Smooth muscle cell (in vitro differentiated cells): ENCODE measurements around the gene FAM187B. TPM values are rescaled to one million over a fixed set of nuclear protein-coding genes. Genes with fewer than 3 reads are reported as not detected.

ENCODE experiments used
- DNase-seq: peaks from one replicate; lab custom pipeline; 2025; ENCODE audit not compliant: unreplicated experiment; lab: John Stamatoyannopoulos, UW
- H2AFZ ChIP-seq: fragments of 200-600 bp; sonication (generic); 2 replicates; pipeline ENCODE4 v1.6.0; 2016; ENCODE audit warnings: antibody characterized with exemption, low read depth, mild to moderate bottlenecking
- H3F3A ChIP-seq: fragments of 200-600 bp; sonication (generic); 2 replicates; pipeline ENCODE4 v1.6.0; 2017; ENCODE audit warnings: antibody characterized with exemption, low read depth
- H3K27ac ChIP-seq: fragments of 200-600 bp; sonication (generic); 2 replicates; pipeline ENCODE4 v1.5.1; 2016; ENCODE audit warnings: low read depth, mild to moderate bottlenecking
- H3K27me3 ChIP-seq: fragments of 200-600 bp; sonication (generic); 2 replicates; pipeline ENCODE4 v1.6.1; 2016; ENCODE audit warnings: low read depth, mild to moderate bottlenecking
- H3K36me3 ChIP-seq: fragments of 200-600 bp; sonication (generic); 2 replicates; pipeline ENCODE4 v1.5.1; 2016; ENCODE audit warnings: low read depth
- H3K4me1 ChIP-seq: fragments of 200-600 bp; sonication (generic); 2 replicates; pipeline ENCODE4 v1.5.1; 2016; ENCODE audit warnings: low read depth
- H3K4me2 ChIP-seq: fragments of 200-600 bp; sonication (generic); 2 replicates; pipeline ENCODE4 v1.6.0; 2016; ENCODE audit warnings: mild to moderate bottlenecking
- H3K4me3 ChIP-seq: fragments of 200-600 bp; sonication (generic); 2 replicates; pipeline ENCODE4 v1.5.1; 2016; ENCODE audit warnings: mild to moderate bottlenecking
- H3K79me2 ChIP-seq: fragments of 200-600 bp; sonication (generic); 2 replicates; pipeline ENCODE4 v1.6.0; 2016; ENCODE audit warnings: low read depth, mild to moderate bottlenecking
- H3K9ac ChIP-seq: fragments of 200-600 bp; sonication (generic); 2 replicates; pipeline ENCODE4 v1.6.0; 2016; ENCODE audit warnings: low read depth
- H3K9me3 ChIP-seq: fragments of 200-600 bp; sonication (generic); replicated peaks from 2 replicates; pipeline ENCODE4 v1.5.1; 2016; ENCODE audit warnings: low read depth
- H4K20me1 ChIP-seq: fragments of 200-600 bp; sonication (generic); 2 replicates; pipeline ENCODE4 v1.6.0; 2016; ENCODE audit warnings: low read depth
- CTCF ChIP-seq: fragments of 200-600 bp; sonication (generic); IDR thresholded peaks from 2 replicates; pipeline ENCODE4 v1.5.1; 2017; ENCODE audit warnings: borderline replicate concordance, mild to moderate bottlenecking, antibody characterized with exemption; ENCODE audit not compliant: insufficient read depth, poor library complexity, severe bottlenecking
- WGBS: methylation state at CpG from one replicate; pipeline ENCODE4 v1.1.7; 2016; ENCODE audit warnings: low lambda C conversion rate; 5-methylcytosine and 5-hydroxymethylcytosine counted together
- polyA plus RNA-seq: library from polyadenylated mRNA; unstranded; fragments of >200 nt; fragmentation: Nextera tagmentation; extraction: Ambion mirVana; gene quantifications from 2 replicates; pipeline ENCODE4 v1.2.1, GENCODE V29; 2016
- total RNA-seq: library from RNA; depleted of rRNA; stranded (reverse); fragments of >200 nt; gene quantifications from 2 replicates; pipeline ENCODE4 v1.2.3, GENCODE V29; 2014

The FAM187B gene
- total and polyA plus RNA-seq, 2 experiments from 2014 or later: not detected

GRCh38 chr19:35184267-35184666 is 44.3 kb downstream of the FAM187B start:
- H3K79me2 ChIP-seq: no peaks in the 10 kb centered on the region

DNA sequence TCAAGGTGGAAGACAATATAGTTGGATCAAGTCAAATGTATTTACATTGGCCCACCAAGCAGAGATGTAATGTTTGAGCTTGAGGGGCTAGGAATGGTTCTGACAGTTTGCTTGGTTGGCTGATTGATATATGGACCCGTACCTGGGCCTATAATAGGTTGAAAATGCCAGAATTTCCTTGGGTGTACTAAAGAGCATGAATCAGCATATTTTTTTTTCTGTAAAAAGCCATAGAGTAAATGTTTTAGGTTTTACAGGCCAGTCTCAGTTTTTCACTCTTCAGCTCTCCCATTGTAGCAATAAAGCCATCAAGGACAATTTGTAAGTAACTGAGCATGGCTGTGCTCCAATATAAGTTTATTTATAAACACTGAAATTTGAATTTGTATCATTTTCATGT is 47.2 kb downstream of the FAM187B start:
- WGBS: 86% methylated on average over 1 of the region's 1 CpG
- Histone ChIP-seq H2AFZ (no peak overlapping the region), H3K36me3 (no peaks in the 10 kb centered on the region)

More at GRCh38 chr19:35184267-35184666, 44.3 kb downstream of the FAM187B start:
- WGBS: 67% methylated on average over 1 of the region's 1 CpG
- no peak overlapping the region for H2AFZ ChIP-seq
- no peak overlapping the region for H3K4me3 ChIP-seq
- no peaks in the 10 kb centered on the region for H3K27me3 ChIP-seq
- H3F3A ChIP-seq: no peaks in the 10 kb centered on the region
- TF ChIP-seq CTCF: no peak
- no peak overlapping the region for H3K27ac ChIP-seq
- no peaks in the 10 kb centered on the region for H4K20me1 ChIP-seq
- H3K36me3 ChIP-seq: no peaks in the 10 kb centered on the region
- no peaks in the 10 kb centered on the region for H3K4me1 ChIP-seq
- no peak overlapping the region for H3K9ac ChIP-seq
- no peaks in the 10 kb centered on the region for H3K9me3 ChIP-seq
- no peak for DNase-seq
- H3K4me2 ChIP-seq: no peak overlapping the region

GRCh38 chr19:35179830-35180229 is 48.7 kb downstream of the FAM187B start:
- 86% methylated on average over 3 of the region's 3 CpGs for WGBS
- no peak overlapping the region for H3K4me2 ChIP-seq
- no peaks in the 10 kb centered on the region for H3K27me3 ChIP-seq
- no peak for DNase-seq
- no peak for TF ChIP-seq CTCF
- no peaks in the 10 kb centered on the region for H3F3A ChIP-seq
- no peaks in the 10 kb centered on the region for H3K4me1 ChIP-seq
- no peak overlapping the region for H3K9ac ChIP-seq
- no peak overlapping the region for H3K27ac ChIP-seq
- H3K4me3 ChIP-seq: no peak overlapping the region
- no peak overlapping the region for H2AFZ ChIP-seq
- no peaks in the 10 kb centered on the region for H3K36me3 ChIP-seq
- H3K79me2 ChIP-seq: no peaks in the 10 kb centered on the region
- no peaks in the 10 kb centered on the region for H4K20me1 ChIP-seq
- H3K9me3 ChIP-seq: no peaks in the 10 kb centered on the region

More for the DNA sequence above, 47.2 kb downstream of the FAM187B start:
- Histone ChIP-seq H3K79me2 (no peaks in the 10 kb centered on the region), H3K4me3 (no peak overlapping the region), H3K4me1 (no peaks in the 10 kb centered on the region), H4K20me1 (no peaks in the 10 kb centered on the region), H3F3A (no peaks in the 10 kb centered on the region), H3K27me3 (no peaks in the 10 kb centered on the region), H3K9ac (no peak overlapping the region), H3K27ac (no peak overlapping the region), H3K4me2 (no peak overlapping the region), H3K9me3 (no peaks in the 10 kb centered on the region)
- no peak for DNase-seq
- no peak for TF ChIP-seq CTCF

- Histone ChIP-seq H3K36me3 (no peaks in the 10 kb centered on the region), H3K9me3 (no peaks in the 10 kb centered on the region), H3K79me2 (no peaks in the 10 kb centered on the region), H2AFZ (no peak overlapping the region), H3K4me2 (no peak overlapping the region), H3K4me1 (no peaks in the 10 kb centered on the region), H3K27me3 (no peaks in the 10 kb centered on the region), H3K4me3 (no peak overlapping the region), H3F3A (no peaks in the 10 kb centered on the region), H4K20me1 (no peaks in the 10 kb centered on the region), H3K27ac (no peak overlapping the region), H3K9ac (no peak overlapping the region)
- WGBS: 75% methylated on average over 2 of the region's 2 CpGs
- no peak for DNase-seq
- no peak for TF ChIP-seq CTCF
Observed at GRCh38 chr19:35178701-35179100, 49.8 kb downstream of the FAM187B start.
